ENCODE data around the gene GPATCH2L. TPM values are rescaled to one million over a fixed set of nuclear protein-coding genes. Genes with fewer than 3 reads are reported as not detected.

GPATCH2L gene
- total and polyA plus RNA-seq, 9 donors = 7.0 to 52.5 (median 34.1) TPM

DNA sequence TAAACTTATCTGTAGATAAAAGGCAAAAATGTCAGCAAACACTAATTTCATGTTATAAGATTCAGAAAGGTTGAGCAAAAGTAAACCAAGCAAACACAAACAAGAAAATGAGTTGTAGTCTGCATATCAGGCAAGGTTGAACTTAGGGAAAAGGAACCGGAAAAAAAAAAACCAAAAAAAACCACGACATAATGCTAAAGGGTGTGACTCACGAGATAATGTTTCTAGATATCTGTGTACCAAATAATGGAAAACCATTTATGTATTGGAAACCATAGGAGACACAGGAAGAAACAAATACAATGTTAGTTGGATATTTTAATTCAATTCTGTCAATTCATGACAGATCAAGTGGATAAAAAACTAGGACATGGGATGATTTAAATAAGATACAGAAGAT, 60.5 kb downstream of the GPATCH2L start:
- DNase-seq = no peak
- no peak for TF ChIP-seq EP300 (IDR thresholded peaks at IDR 0.05)
- TF ChIP-seq, protein P1, sequence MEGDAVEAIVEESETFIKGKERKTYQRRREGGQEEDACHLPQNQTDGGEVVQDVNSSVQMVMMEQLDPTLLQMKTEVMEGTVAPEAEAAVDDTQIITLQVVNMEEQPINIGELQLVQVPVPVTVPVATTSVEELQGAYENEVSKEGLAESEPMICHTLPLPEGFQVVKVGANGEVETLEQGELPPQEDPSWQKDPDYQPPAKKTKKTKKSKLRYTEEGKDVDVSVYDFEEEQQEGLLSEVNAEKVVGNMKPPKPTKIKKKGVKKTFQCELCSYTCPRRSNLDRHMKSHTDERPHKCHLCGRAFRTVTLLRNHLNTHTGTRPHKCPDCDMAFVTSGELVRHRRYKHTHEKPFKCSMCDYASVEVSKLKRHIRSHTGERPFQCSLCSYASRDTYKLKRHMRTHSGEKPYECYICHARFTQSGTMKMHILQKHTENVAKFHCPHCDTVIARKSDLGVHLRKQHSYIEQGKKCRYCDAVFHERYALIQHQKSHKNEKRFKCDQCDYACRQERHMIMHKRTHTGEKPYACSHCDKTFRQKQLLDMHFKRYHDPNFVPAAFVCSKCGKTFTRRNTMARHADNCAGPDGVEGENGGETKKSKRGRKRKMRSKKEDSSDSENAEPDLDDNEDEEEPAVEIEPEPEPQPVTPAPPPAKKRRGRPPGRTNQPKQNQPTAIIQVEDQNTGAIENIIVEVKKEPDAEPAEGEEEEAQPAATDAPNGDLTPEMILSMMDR (IDR thresholded peaks at IDR 0.05) = no peak
- TF ChIP-seq POLR2A (IDR thresholded peaks at IDR 0.05) = no peak
- WGBS, 3 donors = 85 to 90% (median 89%) methylated on average over 3 of the region's 3 CpGs
- Histone ChIP-seq H3K4me3 (no peak overlapping the region), H3K4me1 (ENCODE audit: insufficient read depth) (no peaks in the 10 kb centered on the region), H3K27me3 (no peaks in the 10 kb centered on the region), H3K27ac (no peak overlapping the region), H3K36me3 (no peaks in the 10 kb centered on the region), H3K9me3 (no peaks in the 10 kb centered on the region)
- intact Hi-C loops (cut with DNase I) = no loop called here

DNA sequence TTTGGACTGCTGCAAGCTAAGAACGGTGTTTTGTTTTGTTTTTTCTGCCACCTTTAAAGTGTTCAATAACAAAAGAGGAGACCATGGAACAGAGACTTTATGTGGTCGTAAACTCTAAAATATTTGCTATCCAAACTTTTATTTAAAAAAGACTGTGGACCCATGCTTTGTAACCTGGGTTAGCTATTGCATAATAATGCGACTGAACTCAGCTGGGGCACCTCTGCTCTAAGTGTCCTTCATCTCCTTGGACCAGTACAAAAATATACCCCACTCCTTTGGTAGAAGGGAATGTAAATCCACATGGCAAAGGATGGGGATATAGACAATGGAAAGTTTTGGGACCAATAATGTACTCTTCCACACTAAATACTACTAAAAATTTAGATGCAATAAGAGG, 65.5 kb downstream of the GPATCH2L start:
- no peak overlapping the region for H3K4me3 ChIP-seq
- no peak for DNase-seq
- intact Hi-C loops (cut with DNase I) = no loop called here
- no peaks in the 10 kb centered on the region for H3K36me3 ChIP-seq
- H3K4me1 ChIP-seq (ENCODE audit: insufficient read depth) = no peaks in the 10 kb centered on the region
- no peaks in the 10 kb centered on the region for H3K27me3 ChIP-seq
- WGBS, 3 donors = 74 to 86% (median 75%) methylated on average over 3 of the region's 3 CpGs
- no peaks in the 10 kb centered on the region for H3K9me3 ChIP-seq
- TF ChIP-seq POLR2A (IDR thresholded peaks at IDR 0.05) = no peak
- no peak overlapping the region for H3K27ac ChIP-seq

DNA sequence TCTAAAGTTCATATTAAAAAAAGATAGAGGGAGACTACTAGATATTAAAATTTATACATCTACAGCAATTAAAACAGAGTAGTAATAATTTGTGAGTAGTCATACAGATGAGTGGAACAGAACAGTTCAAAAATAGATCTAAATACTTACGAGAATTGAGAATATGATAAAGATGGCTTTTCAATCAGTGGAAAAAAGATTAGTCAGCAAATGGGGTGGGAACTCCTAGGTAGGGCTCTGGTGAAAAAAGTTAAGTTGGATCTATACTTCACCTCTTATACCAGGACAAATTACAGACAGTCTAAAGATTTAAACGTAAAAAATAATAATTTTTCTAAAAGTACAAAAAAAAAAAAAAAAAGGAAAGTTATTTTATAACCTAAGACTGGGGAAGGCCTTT, 66.9 kb downstream of the GPATCH2L start:
- Histone ChIP-seq H3K27me3 (no peaks in the 10 kb centered on the region), H3K4me1 (ENCODE audit: insufficient read depth) (no peaks in the 10 kb centered on the region), H3K36me3 (no peaks in the 10 kb centered on the region), H3K27ac (no peak overlapping the region), H3K4me3 (no peak overlapping the region), H3K9me3 (no peaks in the 10 kb centered on the region)
- no peak for DNase-seq
- TF ChIP-seq POLR2A (IDR thresholded peaks at IDR 0.05) (no peak), EP300 (IDR thresholded peaks at IDR 0.05) (no peak)
- TF ChIP-seq, protein P1 (IDR thresholded peaks at IDR 0.05) = no peak
- intact Hi-C loops (cut with DNase I) = no loop called here
- WGBS, 3 donors = 79 to 86% (median 83%) methylated on average over 2 of the region's 2 CpGs

DNA sequence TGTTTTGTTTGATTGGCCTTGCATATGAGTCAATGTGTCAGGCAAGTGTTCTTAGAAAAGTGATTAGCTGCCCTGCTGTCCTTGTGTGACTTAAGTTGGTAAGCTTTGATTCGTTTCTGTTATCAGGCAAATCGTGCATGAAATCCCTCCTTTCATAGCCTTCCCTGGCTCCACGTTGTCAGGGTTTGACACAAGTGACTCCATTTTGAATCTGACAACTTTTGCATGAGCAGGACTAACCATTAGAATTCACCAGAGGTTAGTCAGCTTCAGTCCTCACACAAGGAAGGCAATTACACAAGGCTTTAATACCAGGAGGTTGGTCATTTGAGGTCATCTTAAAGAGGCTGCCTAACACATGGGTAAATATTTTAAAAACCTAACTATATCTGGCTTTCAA, 68.2 kb downstream of the GPATCH2L start:
- no peaks in the 10 kb centered on the region for H3K9me3 ChIP-seq
- H3K36me3 ChIP-seq = no peaks in the 10 kb centered on the region
- DNase-seq = no peak
- no peaks in the 10 kb centered on the region for H3K27me3 ChIP-seq
- no peak overlapping the region for H3K27ac ChIP-seq
- 51 to 67% (median 63%) methylated on average over 3 of the region's 3 CpGs for WGBS, 3 donors
- intact Hi-C loops (cut with DNase I) = no loop called here
- H3K4me3 ChIP-seq = no peak overlapping the region
- no peaks in the 10 kb centered on the region for H3K4me1 ChIP-seq (ENCODE audit: insufficient read depth)
- TF ChIP-seq, protein P1 (IDR thresholded peaks at IDR 0.05) = no peak
- TF ChIP-seq POLR2A (IDR thresholded peaks at IDR 0.05) = no peak
- TF ChIP-seq EP300 (IDR thresholded peaks at IDR 0.05) = no peak

DNA sequence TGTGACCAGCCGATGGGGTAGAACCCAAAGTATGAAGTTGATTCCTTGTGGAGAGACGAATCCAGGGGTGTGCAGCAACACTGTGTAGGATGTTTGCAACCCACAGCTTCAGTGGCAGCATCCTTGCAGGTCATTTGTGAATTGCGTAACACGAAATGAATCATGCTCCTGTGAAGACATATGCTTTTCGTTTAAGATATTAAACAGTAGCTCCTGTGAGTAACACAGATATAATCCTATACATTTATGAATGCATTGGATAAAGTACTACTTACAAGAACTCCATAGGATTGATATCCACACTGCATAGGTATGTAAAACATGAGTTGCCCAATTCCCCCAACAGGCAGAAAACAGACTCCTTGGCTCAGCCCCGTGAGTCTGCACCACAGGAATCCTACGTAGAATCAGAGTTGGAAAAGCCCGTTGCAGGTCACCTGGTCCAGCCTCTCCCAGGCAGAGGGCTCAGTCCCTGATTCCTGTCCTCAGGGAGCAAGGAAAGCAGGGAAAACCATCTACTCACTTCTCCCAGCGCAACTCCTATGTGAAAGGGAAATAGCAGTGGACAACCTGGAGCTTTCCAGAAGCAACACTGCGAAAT, 75.8 kb downstream of the GPATCH2L start:
- 33 to 67% (median 42%) methylated on average over 10 of the region's 10 CpGs for whole genome bisulfite sequencing, 3 donors
- Histone ChIP-seq H3K4me3 (no peak overlapping the region), H3K36me3 (no peaks in the 10 kb centered on the region), H3K27me3 (no peaks in the 10 kb centered on the region), H3K27ac (no peak overlapping the region), H3K4me1 (ENCODE audit: insufficient read depth) (no peaks in the 10 kb centered on the region), H3K9me3 (no peaks in the 10 kb centered on the region)
- DNase-seq = no peak
- intact Hi-C loops (cut with DNase I) = no loop called here
- TF ChIP-seq POLR2A (IDR thresholded peaks at IDR 0.05) = no peak
- TF ChIP-seq, protein P1 (IDR thresholded peaks at IDR 0.05) = no peak
- no peak for TF ChIP-seq EP300 (IDR thresholded peaks at IDR 0.05)
